SK-N-SH treated with all-trans-retinoic acid at 6 μM for 48 hours (cell line): ENCODE results near the gene MED16.

Source experiments
- ATAC-seq: fragments of 200-7000 bp; cut with Tn5 transposase; 3 replicates; pipeline ENCODE4 v1.9.1; 2020; ENCODE audit warnings: mild to moderate bottlenecking, moderate library complexity
- ARNTL ChIP-seq: fragments of 450-650 bp; formaldehyde crosslinking; IDR thresholded peaks from 2 replicates; pipeline ENCODE4 v1.5.0; 2020; ENCODE audit warnings: low read depth, mild to moderate bottlenecking, moderate library complexity, borderline replicate concordance
- BACH2 ChIP-seq: fragments of 250-450 bp; sonication (Bioruptor Pico); IDR thresholded peaks from 2 replicates; pipeline ENCODE4 v1.9.0; 2021; ENCODE audit warnings: mild to moderate bottlenecking, borderline replicate concordance
- CREB5 ChIP-seq: fragments of 250-450 bp; sonication (Bioruptor Pico); IDR thresholded peaks from 2 replicates; pipeline ENCODE4 v1.5.1; 2020; ENCODE audit warnings: low read depth, mild to moderate bottlenecking, moderate library complexity
- CSDC2 ChIP-seq: fragments of 250-450 bp; sonication (Bioruptor Pico); IDR thresholded peaks from 2 replicates; pipeline ENCODE4 v1.5.0; 2020; ENCODE audit warnings: mild to moderate bottlenecking, moderate library complexity
- CSRNP3 ChIP-seq: fragments of 250-450 bp; sonication (Bioruptor Pico); IDR thresholded peaks from 2 replicates; pipeline ENCODE4 v1.5.1; 2021; ENCODE audit warnings: mild to moderate bottlenecking, moderate library complexity
- ESRRG ChIP-seq: fragments of 250-450 bp; sonication (Bioruptor Pico); IDR thresholded peaks from 2 replicates; pipeline ENCODE4 v1.6.1; 2021; ENCODE audit warnings: mild to moderate bottlenecking
- GLIS3 ChIP-seq: fragments of 250-450 bp; sonication (Bioruptor Pico); IDR thresholded peaks from 2 replicates; pipeline ENCODE4 v1.5.0; 2020; ENCODE audit warnings: mild to moderate bottlenecking, moderate library complexity
- ISL1 ChIP-seq: fragments of 250-450 bp; sonication (Bioruptor Pico); IDR thresholded peaks from 2 replicates; pipeline ENCODE4 v2.1.2; 2022; ENCODE audit warnings: mild to moderate bottlenecking, moderate library complexity
- OSR1 ChIP-seq: fragments of 250-450 bp; sonication (Bioruptor Pico); IDR thresholded peaks from 2 replicates; pipeline ENCODE4 v1.8.0; 2022; ENCODE audit warnings: moderate library complexity, mild to moderate bottlenecking, inconsistent platforms
- PATZ1 ChIP-seq: fragments of 250-450 bp; sonication (Bioruptor Pico); IDR thresholded peaks from 2 replicates; pipeline ENCODE4 v1.8.0; 2020; ENCODE audit warnings: mild to moderate bottlenecking, moderate library complexity, borderline replicate concordance
- POU6F1 ChIP-seq: fragments of 250-450 bp; sonication (Bioruptor Pico); IDR thresholded peaks from 2 replicates; pipeline ENCODE4 v1.8.0; 2021; ENCODE audit warnings: low read depth, mild to moderate bottlenecking, moderate library complexity, borderline replicate concordance
- PPARA ChIP-seq: fragments of 250-450 bp; sonication (Bioruptor Pico); IDR thresholded peaks from 2 replicates; pipeline ENCODE4 v1.5.0; 2020; ENCODE audit warnings: mild to moderate bottlenecking, borderline replicate concordance
- RARB ChIP-seq: fragments of 250-450 bp; sonication (Bioruptor Pico); IDR thresholded peaks from 2 replicates; pipeline ENCODE4 v1.8.0; 2021; ENCODE audit warnings: mild to moderate bottlenecking, moderate library complexity
- TCF4 ChIP-seq: fragments of 250-450 bp; sonication (Bioruptor Pico); IDR thresholded peaks from 2 replicates; pipeline ENCODE4 v1.8.0; 2021; ENCODE audit warnings: mild to moderate bottlenecking, moderate library complexity, borderline replicate concordance
- TOX ChIP-seq: fragments of 250-450 bp; sonication (Bioruptor Pico); IDR thresholded peaks from 2 replicates; pipeline ENCODE4 v1.8.0; 2021; ENCODE audit warnings: mild to moderate bottlenecking, moderate library complexity, borderline replicate concordance
- TSHZ2 ChIP-seq: fragments of 250-450 bp; sonication (Bioruptor Pico); IDR thresholded peaks from 2 replicates; pipeline ENCODE4 v1.5.0; 2020; ENCODE audit warnings: mild to moderate bottlenecking, moderate library complexity
- ZC3H10 ChIP-seq: fragments of 250-450 bp; sonication (Bioruptor Pico); IDR thresholded peaks from 2 replicates; pipeline ENCODE4 v1.5.1; 2021; ENCODE audit warnings: mild to moderate bottlenecking, moderate library complexity
- ZFP3 ChIP-seq: fragments of 250-450 bp; sonication (Bioruptor Pico); IDR thresholded peaks from 2 replicates; pipeline ENCODE4 v1.5.0; 2020; ENCODE audit warnings: mild to moderate bottlenecking, moderate library complexity
- ZFP30 ChIP-seq: fragments of 450-650 bp; formaldehyde crosslinking; IDR thresholded peaks from 2 replicates; pipeline ENCODE4 v1.5.0; 2022; ENCODE audit warnings: mild to moderate bottlenecking, moderate library complexity
- ZNF70 ChIP-seq: fragments of 450-650 bp; formaldehyde crosslinking; IDR thresholded peaks from 2 replicates; pipeline ENCODE4 v1.5.0; 2020; ENCODE audit warnings: mild to moderate bottlenecking, moderate library complexity
- ZNF8 ChIP-seq: fragments of 450-650 bp; formaldehyde crosslinking; IDR thresholded peaks from 2 replicates; pipeline ENCODE4 v1.5.0; 2020; ENCODE audit warnings: mild to moderate bottlenecking, moderate library complexity

The MED16 gene

GRCh38 chr19:862581-863314 lies 30.2 kb downstream of the MED16 start:
- peak; percentile 61 for ATAC-seq
- TF ChIP-seq GLIS3 (CRISPR knock-in tag) = no peak
- TF ChIP-seq ISL1 (CRISPR knock-in tag) = no peak
- no peak for TF ChIP-seq RARB (CRISPR knock-in tag)
- no peak for TF ChIP-seq TOX
- TF ChIP-seq ZC3H10 (CRISPR knock-in tag) = no peak
- no peak for TF ChIP-seq OSR1
- no peak for TF ChIP-seq TCF4
- no peak for TF ChIP-seq ZNF8
- no peak for TF ChIP-seq ESRRG (CRISPR knock-in tag)
- TF ChIP-seq PPARA (CRISPR knock-in tag) = no peak
- no peak for TF ChIP-seq CREB5

- no peak for TF ChIP-seq ZFP3 (CRISPR knock-in tag)
- no peak for TF ChIP-seq GLIS3 (CRISPR knock-in tag)
- TF ChIP-seq RARB (CRISPR knock-in tag) = no peak
- TF ChIP-seq ZNF8 = no peak
- no peak for TF ChIP-seq PATZ1 (CRISPR knock-in tag)
- TF ChIP-seq POU6F1 (CRISPR knock-in tag) = no peak
- no peak for TF ChIP-seq ESRRG (CRISPR knock-in tag)
- TF ChIP-seq ZC3H10 (CRISPR knock-in tag) = no peak
- TF ChIP-seq CREB5 = no peak
- no peak for TF ChIP-seq ZNF70 (CRISPR knock-in tag)
- no peak for TF ChIP-seq BACH2 (CRISPR knock-in tag)
- no peak for TF ChIP-seq ZFP30 (CRISPR knock-in tag)
- TF ChIP-seq TOX = no peak
- no peak for TF ChIP-seq CSRNP3 (CRISPR knock-in tag)
- no peak for TF ChIP-seq TSHZ2 (CRISPR knock-in tag)
- no peak for TF ChIP-seq OSR1
- TF ChIP-seq CSDC2 (CRISPR knock-in tag) = no peak
- TF ChIP-seq TCF4 = no peak
- no peak for TF ChIP-seq ARNTL
- TF ChIP-seq PPARA (CRISPR knock-in tag) = no peak
- ATAC-seq = peak; percentile 42
Measured at GRCh38 chr19:861756-862580, 31.0 kb downstream of the MED16 start.
